ENCODE measurements around the gene APOC4.

GRCh38 chr19:44955505-44956439, 13.7 kb downstream of the APOC4 start:
- no peak for TF ChIP-seq FOSB (CRISPR knock-in tag; IDR thresholded peaks at IDR 0.05)
- no peak for TF ChIP-seq POLR2A (IDR thresholded peaks at IDR 0.05; ENCODE audit: low read length)
- TF ChIP-seq CTCF (IDR thresholded peaks at IDR 0.05), result no peak
- no peak for TF ChIP-seq EP300 (IDR thresholded peaks at IDR 0.05)
- no peak for TF ChIP-seq ELK1 (IDR thresholded peaks at IDR 0.05; ENCODE audit: low read depth, low read length)
- no peak for TF ChIP-seq BHLHE40 (IDR thresholded peaks at IDR 0.05; ENCODE audit: low read depth, low read length)
- TF ChIP-seq RAD21 (conservative IDR thresholded peaks at IDR 0.05 in 1 of 2, IDR thresholded peaks at IDR 0.05 in 1 of 2), result no peak
- 0 out of 2 replicates have a peak, but pooled peaks have one; percentile 52 for TF ChIP-seq TFCP2L1 (CRISPR knock-in tag; IDR thresholded peaks at IDR 0.05)

Measured in A549 (cell line).